ENCODE results near the gene ZIC5. TPM values are rescaled to one million over a fixed set of nuclear protein-coding genes. Genes with fewer than 3 reads are reported as not detected.

Gene ZIC5
- total RNA-seq, 1 donor from 2014 or later: not detected

GRCh38 chr13:99970651-99971575, 654 bp downstream of the ZIC5 start:
- peaks cover 58% of the 10 kb centered on the region for H3K27me3 Mint-ChIP-seq
- H3K4me1 Mint-ChIP-seq: peaks cover 19% of the 10 kb centered on the region
- H3K27ac Mint-ChIP-seq: no peak overlapping the region
- peaks cover 6% of the 10 kb centered on the region for H3K9me3 Mint-ChIP-seq
- POLR2A ChIA-PET: no interaction called here
- CTCF ChIA-PET: no interaction called here
- ATAC-seq (ENCODE audit: low read depth) (peak; percentile 40), DNase-seq (no peak)
- no peak for TF ChIP-seq CTCF (IDR thresholded peaks at IDR 0.05)
- intact Hi-C loops (cut with micrococcal nuclease): no loop called here
- no peak overlapping the region for H3K4me3 Mint-ChIP-seq
- H3K36me3 Mint-ChIP-seq (ENCODE audit: low read depth): peaks cover 2% of the 10 kb centered on the region

GRCh38 chr13:99969919-99970650, 1.5 kb downstream of the ZIC5 start:
- TF ChIP-seq CTCF (IDR thresholded peaks at IDR 0.05): no peak
- H3K4me3 Mint-ChIP-seq: peak overlapping the region; percentile 72
- peaks cover 6% of the 10 kb centered on the region for H3K9me3 Mint-ChIP-seq
- peaks cover 1% of the 10 kb centered on the region for H3K36me3 Mint-ChIP-seq (ENCODE audit: low read depth)
- H3K4me1 Mint-ChIP-seq: peaks cover 19% of the 10 kb centered on the region
- ATAC-seq (ENCODE audit: low read depth) (peak; percentile 49), DNase-seq (no peak)
- CTCF ChIA-PET: no interaction called here
- peak overlapping the region; percentile 56 for H3K27ac Mint-ChIP-seq
- intact Hi-C loops (cut with micrococcal nuclease): no loop called here
- POLR2A ChIA-PET: no interaction called here
- H3K27me3 Mint-ChIP-seq: peaks cover 60% of the 10 kb centered on the region

GRCh38 chr13:99969453-99969918, 2.1 kb downstream of the ZIC5 start:
- no peak for ATAC-seq (ENCODE audit: low read depth)
- intact Hi-C loops (cut with micrococcal nuclease): no loop called here
- Mint-ChIP-seq H3K27ac (peak overlapping the region; percentile 37), H3K4me3 (peak overlapping the region; percentile 72), H3K4me1 (peaks cover 19% of the 10 kb centered on the region), H3K27me3 (peaks cover 56% of the 10 kb centered on the region), H3K36me3 (ENCODE audit: low read depth) (peaks cover 1% of the 10 kb centered on the region), H3K9me3 (peaks cover 6% of the 10 kb centered on the region)
- no peak for DNase-seq
- POLR2A ChIA-PET: no interaction called here
- TF ChIP-seq CTCF (IDR thresholded peaks at IDR 0.05): no peak
- CTCF ChIA-PET: no interaction called here

GRCh38 chr13:99968521-99969452, 2.8 kb downstream of the ZIC5 start:
- Mint-ChIP-seq H3K9me3 (peaks cover 4% of the 10 kb centered on the region), H3K27me3 (peaks cover 57% of the 10 kb centered on the region), H3K4me1 (peaks cover 19% of the 10 kb centered on the region), H3K4me3 (peak overlapping the region; percentile 72), H3K36me3 (ENCODE audit: low read depth) (no peaks in the 10 kb centered on the region), H3K27ac (peak overlapping the region; percentile 37)
- ChIA-PET CTCF (no interaction called here), POLR2A (no interaction called here)
- DNase-seq (peak; percentile 18), ATAC-seq (ENCODE audit: low read depth) (no peak)
- TF ChIP-seq CTCF (IDR thresholded peaks at IDR 0.05): no peak
- intact Hi-C loops (cut with micrococcal nuclease): no loop called here

All from activated B cell treated with CpG ODN at 0.5 μM for 24 hours (primary cell).